Measurements from ENCODE around the gene DDX25. TPM values are rescaled to one million over a fixed set of nuclear protein-coding genes. Genes with fewer than 3 reads are reported as not detected.
"Not testable (repeated sequence)": the region's sequence is repeated elsewhere in the genome, so short reads cannot be mapped to it uniquely, and the experiment has no call there.

The DDX25 gene
- total RNA-seq, 4 donors from 2014 or later: 0.40 TPM; not detected in 3

GRCh38 chr11:125902277-125902926 lies 1.9 kb upstream of the DDX25 start:
- no peaks in the 10 kb centered on the region for H3K9me3 ChIP-seq
- TF ChIP-seq CTCF (IDR thresholded peaks at IDR 0.05) (no peak), POLR2A (IDR thresholded peaks at IDR 0.05) (no peak)

DNA sequence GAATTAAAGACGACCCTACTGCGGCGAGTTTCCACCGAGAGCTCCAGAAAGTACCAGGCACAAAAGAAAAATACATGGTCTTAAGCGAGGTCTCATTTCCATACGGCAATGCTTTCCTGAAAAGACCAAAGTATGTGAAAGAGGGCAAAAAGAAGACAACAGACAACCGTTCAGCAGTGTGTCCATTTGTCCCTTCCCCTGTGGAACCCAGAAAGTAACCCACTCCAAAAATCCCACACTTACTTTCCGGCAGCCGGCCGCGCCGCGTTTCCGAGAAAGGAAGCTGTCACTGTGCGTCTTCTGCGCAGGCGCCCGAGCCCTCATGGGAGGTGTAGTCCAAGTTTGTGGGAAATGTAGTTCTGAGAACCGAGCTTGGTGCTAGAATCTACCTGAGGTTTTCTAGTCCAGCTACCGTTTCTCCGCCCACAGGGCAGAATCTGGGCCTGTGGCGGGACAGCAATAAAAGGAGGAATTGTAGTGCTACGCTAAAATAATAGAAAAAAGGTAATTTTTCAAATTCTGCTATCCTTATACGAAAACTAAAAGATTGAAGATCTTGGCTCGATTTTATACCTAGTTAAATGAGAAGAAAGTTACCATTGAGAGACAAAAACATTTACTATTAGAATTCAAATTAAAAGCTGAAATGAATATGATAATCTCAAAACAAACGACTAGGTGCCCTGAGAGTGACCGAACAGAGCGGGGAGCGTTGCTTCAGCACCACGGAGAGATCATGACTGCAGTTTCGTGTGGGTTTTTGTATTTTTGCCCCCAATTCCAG lies 1.2 kb upstream of the DDX25 start, which contains the start of gene PUS3:
TSS of gene PUS3 (minus strand) at position 280 of the 784 bp plus-strand sequence. CDS start 6,922 bp downstream, outside the sequence.
- Histone ChIP-seq H3K4me3 (peak within 1 kb of the TSS; percentile 48 to 67 (median 58)), H3K36me3 (peaks cover 0 to 15% (median 0%) of the 10 kb centered on the region in 3 donors), H3K27ac (peak within 1 kb of the TSS; percentile 66 to 77 (median 70)), H3K27me3 (peaks cover 0 to 7% of the 10 kb centered on the region in 2 donors), H3K4me1 (peaks cover 0 to 22% (median 6%) of the 10 kb centered on the region in 4 donors), H3K9me3 (no peaks in the 10 kb centered on the region)
- DNase-seq: peak; percentile 88 to 95 (median 88)
- TF ChIP-seq CTCF (IDR thresholded peaks at IDR 0.05): no peak
- TF ChIP-seq POLR2A (IDR thresholded peaks at IDR 0.05): peak; percentile 31 to 42

More at GRCh38 chr11:125902277-125902926, 1.9 kb upstream of the DDX25 start:
- Histone ChIP-seq H3K36me3 (peaks cover 0 to 15% (median 0%) of the 10 kb centered on the region in 3 donors), H3K27ac (peak overlapping the region; percentile 66 to 77 (median 70)), H3K27me3 (peaks cover 0 to 7% of the 10 kb centered on the region in 2 donors), H3K4me3 (peak overlapping the region; percentile 48 to 67 (median 58)), H3K4me1 (peaks cover 0 to 22% (median 6%) of the 10 kb centered on the region in 4 donors)
- no peak for DNase-seq

DNA sequence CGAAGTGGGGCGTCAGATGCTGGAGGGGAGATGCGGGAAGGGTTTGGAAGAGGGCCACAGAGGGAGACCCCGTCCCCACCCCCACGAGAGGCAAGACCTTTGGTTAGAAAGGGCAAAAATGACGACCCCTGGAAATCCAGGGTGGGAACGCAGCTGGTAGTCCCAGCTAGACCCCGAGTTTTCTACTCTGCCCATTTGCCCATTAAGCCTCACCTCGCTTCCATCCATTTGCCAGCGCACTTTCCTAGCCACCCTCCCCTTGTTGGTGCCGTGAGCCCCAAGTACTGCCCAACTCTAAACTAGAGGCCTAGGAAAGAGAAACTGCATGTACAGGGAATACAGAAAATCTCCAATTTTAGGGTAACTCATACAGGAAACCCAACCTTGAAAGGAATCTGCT lies 370 bp downstream of the DDX25 start:
- peaks cover 0 to 8% (median 0%) of the 10 kb centered on the region in 3 donors for H3K36me3 ChIP-seq
- H3K4me1 ChIP-seq: peaks cover 0 to 22% (median 6%) of the 10 kb centered on the region in 4 donors
- no peak overlapping the region for H3K27ac ChIP-seq
- H3K4me3 ChIP-seq: peak overlapping the region in 1 of 4 donors; percentile 63
- TF ChIP-seq POLR2A (IDR thresholded peaks at IDR 0.05) (no peak), CTCF (IDR thresholded peaks at IDR 0.05) (no peak)
- peaks cover 0 to 7% of the 10 kb centered on the region in 2 donors for H3K27me3 ChIP-seq
- H3K9me3 ChIP-seq: no peaks in the 10 kb centered on the region
- DNase-seq: no peak

GRCh38 chr11:125910226-125910849 lies 6.0 kb downstream of the DDX25 start:
- H3K4me1 ChIP-seq: no peaks in the 10 kb centered on the region
- no peaks in the 10 kb centered on the region for H3K27me3 ChIP-seq
- TF ChIP-seq POLR2A (IDR thresholded peaks at IDR 0.05) (no peak), CTCF (IDR thresholded peaks at IDR 0.05) (no peak)
- H3K36me3 ChIP-seq: no peaks in the 10 kb centered on the region
- no peak overlapping the region for H3K4me3 ChIP-seq
- no peak for DNase-seq
- no peak overlapping the region for H3K27ac ChIP-seq
- H3K9me3 ChIP-seq: no peaks in the 10 kb centered on the region

DNA sequence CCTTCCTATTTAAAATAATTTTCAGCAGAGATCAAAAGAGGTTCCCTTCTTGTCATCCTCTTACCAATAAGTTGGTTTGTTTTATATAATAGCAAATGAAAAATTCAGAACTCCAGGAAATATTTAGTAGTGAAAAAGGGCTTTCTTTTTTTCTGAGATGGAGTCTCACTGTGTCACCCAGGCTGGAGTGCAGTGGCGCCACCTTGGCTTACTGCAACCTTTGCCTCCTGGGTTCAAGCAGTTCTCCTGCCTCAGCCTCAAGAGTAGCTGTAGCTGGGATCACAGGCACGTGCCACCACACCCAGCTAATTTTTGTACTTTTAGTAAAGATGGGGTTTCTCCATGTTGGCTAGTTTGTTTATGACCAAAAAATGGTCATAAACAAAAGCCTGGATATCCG lies 10.3 kb downstream of the DDX25 start:
- H3K36me3 ChIP-seq, H3K4me3 ChIP-seq, H3K27me3 ChIP-seq: not testable (repeated sequence)

More for the DNA sequence above, 10.3 kb downstream of the DDX25 start:
- not testable (repeated sequence) for DNase-seq, H3K27ac ChIP-seq, H3K9me3 ChIP-seq, H3K4me1 ChIP-seq
